Right lobe of liver (tissue), 4 donors: ENCODE data around the gene PGAM1.

ENCODE experiments used
- CTCF ChIP-seq, 4 donors: fragments of 200-600 bp in 3 of 4; fragments of 450-650 bp in 1 of 4; IDR thresholded peaks; one replicate each; pipeline versions ENCODE4 v1.5.1 to v1.8.0; 2016 to 2022; ENCODE audit warnings: antibody characterized with exemption in 4 of 4, mild to moderate bottlenecking in 2 of 4
- POLR2A ChIP-seq: fragments of 450-650 bp; IDR thresholded peaks from one replicate; pipeline ENCODE4 v1.6.1; 2017; ENCODE audit warnings: antibody characterized with exemption, mild to moderate bottlenecking
- donor health status: DM: no; HTN: no; CAD: no.
- donor health status: DM: no; HTN: no; CAD: no.
- donor health status: DM: no; HTN: yes; CAD: no.

- TF ChIP-seq CTCF (IDR thresholded peaks at IDR 0.05), result peak; percentile 47 to 67 (median 53)
- TF ChIP-seq POLR2A, result peak; percentile 92
These were observed at the start of gene PGAM1 for GRCh38 chr10:97425964-97426775.
